Measurements from ENCODE around the gene C2orf76. TPM values are rescaled to one million over a fixed set of nuclear protein-coding genes. Genes with fewer than 3 reads are reported as not detected.

The C2orf76 gene
- total RNA-seq, 2 experiments from 2014 or later = 6.2 to 9.9 TPM

GRCh38 chr2:119371111-119371510, 4.5 kb upstream of the C2orf76 start:
- no peak for ATAC-seq
- H3K4me1 Mint-ChIP-seq = peaks cover 19% of the 10 kb centered on the region
- no peak overlapping the region for H3K27ac Mint-ChIP-seq
- CTCF ChIA-PET = no interaction called here
- no peaks in the 10 kb centered on the region for H3K27me3 Mint-ChIP-seq
- no peaks in the 10 kb centered on the region for H3K9me3 Mint-ChIP-seq (ENCODE audit: low read depth)
- no peak for DNase-seq
- H3K36me3 Mint-ChIP-seq = peaks cover 60% of the 10 kb centered on the region
- H3K4me3 Mint-ChIP-seq = no peak overlapping the region

DNA sequence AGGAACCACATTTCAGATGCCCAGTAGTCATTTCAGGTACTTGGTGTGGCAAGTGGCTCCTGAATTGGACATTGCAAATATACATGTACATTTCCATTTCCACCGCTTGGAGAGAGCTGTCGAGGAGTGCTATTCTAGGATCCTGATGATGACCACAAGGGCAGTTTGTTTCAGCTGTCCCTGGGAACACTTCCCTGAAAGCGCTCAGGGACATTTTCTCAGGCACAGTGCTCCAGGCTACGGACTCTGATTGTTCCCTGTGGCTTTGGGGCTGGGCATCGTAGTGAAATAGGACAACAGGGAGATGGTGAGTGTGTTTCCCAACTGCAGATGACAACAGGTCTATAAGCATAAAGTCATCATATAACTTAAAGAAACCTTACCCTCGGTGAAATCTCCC, 3.2 kb upstream of the C2orf76 start:
- Mint-ChIP-seq H3K27ac (no peak overlapping the region), H3K4me3 (no peak overlapping the region), H3K9me3 (ENCODE audit: low read depth) (no peaks in the 10 kb centered on the region), H3K36me3 (peaks cover 62% of the 10 kb centered on the region), H3K27me3 (no peaks in the 10 kb centered on the region), H3K4me1 (peaks cover 32% of the 10 kb centered on the region)
- ATAC-seq (no peak), DNase-seq (no peak)
- CTCF ChIA-PET = no interaction called here

DNA sequence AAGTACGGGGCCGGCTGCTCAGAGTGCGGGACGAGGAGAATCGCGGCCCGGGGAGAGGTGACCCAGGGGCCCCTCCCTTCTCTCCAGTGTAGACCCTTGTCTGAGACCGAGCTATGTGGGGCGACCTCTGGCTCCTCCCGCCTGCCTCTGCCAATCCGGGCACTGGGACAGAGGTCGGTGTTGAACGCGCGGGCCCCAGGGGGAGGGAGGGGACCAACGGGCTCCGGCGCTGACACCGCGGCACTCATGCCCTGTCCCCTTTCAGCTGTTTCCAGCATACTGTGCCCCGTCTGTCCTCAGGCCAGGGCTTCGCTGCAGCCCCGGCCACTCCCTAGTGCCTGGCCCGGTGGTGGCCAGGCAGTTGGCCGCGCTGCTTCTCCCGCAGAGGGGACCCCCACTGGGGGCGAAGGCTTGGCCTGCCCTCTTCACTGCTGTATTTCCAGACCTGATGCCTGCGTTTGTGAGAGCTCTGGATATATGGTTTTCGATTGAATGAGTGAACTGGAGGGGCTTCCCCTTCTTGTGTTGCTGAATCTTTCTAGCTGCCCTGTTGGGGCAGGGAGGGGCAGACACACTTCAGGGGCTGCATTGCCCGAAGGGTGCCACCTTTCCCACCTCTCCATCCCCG, 952 bp upstream of the C2orf76 start:
- Mint-ChIP-seq H3K36me3 (peaks cover 44% of the 10 kb centered on the region), H3K27me3 (no peaks in the 10 kb centered on the region), H3K4me3 (peak overlapping the region; percentile 100), H3K9me3 (ENCODE audit: low read depth) (no peaks in the 10 kb centered on the region), H3K4me1 (peaks cover 41% of the 10 kb centered on the region), H3K27ac (peak overlapping the region; percentile 97)
- DNase-seq (peak; percentile 72), ATAC-seq (peak; percentile 37)
- CTCF ChIA-PET = interaction anchor here (0.5 to 1.6 kb wide), 4 partner anchors 11 to 1364 kb away, joined by 3 to 4 read pairs (median 3); no protein-coding TSS in a partner anchor

- Mint-ChIP-seq H3K4me3 (peak overlapping the region; percentile 100), H3K9me3 (ENCODE audit: low read depth) (no peaks in the 10 kb centered on the region), H3K4me1 (peaks cover 42% of the 10 kb centered on the region), H3K27ac (peak overlapping the region; percentile 97), H3K27me3 (no peaks in the 10 kb centered on the region), H3K36me3 (peaks cover 31% of the 10 kb centered on the region)
- DNase-seq (peak; percentile 46), ATAC-seq (peak; percentile 8)
- CTCF ChIA-PET = interaction anchor here (1.3 kb wide), 1 partner anchor 16 kb away, joined by 4 read pairs; no protein-coding TSS in a partner anchor
Measured at GRCh38 chr2:119366161-119366648, 429 bp downstream of the C2orf76 start.

DNA sequence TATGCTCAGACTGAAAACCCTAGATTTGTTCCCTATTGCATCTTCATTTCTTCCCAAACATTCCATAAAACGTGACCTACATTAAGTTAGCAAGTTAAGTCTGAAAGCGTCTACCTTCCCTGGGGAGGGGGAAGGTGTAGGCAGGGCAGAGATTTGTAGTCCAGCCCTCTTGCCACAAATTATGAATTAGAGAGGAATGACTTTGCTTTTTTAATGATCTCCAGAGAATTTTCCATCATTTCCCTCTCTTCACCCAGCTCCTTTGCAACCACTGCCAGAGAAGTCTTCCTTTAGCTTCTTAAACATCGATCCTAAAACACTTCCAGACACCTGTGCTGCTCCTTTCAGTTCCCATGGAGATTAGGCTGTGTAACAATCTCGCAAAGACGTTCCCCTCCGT, 1.2 kb downstream of the C2orf76 start:
- DNase-seq (no peak), ATAC-seq (no peak)
- Mint-ChIP-seq H3K27ac (peak overlapping the region; percentile 97), H3K27me3 (no peaks in the 10 kb centered on the region), H3K9me3 (ENCODE audit: low read depth) (no peaks in the 10 kb centered on the region), H3K4me3 (peak overlapping the region; percentile 100), H3K36me3 (peaks cover 23% of the 10 kb centered on the region), H3K4me1 (peaks cover 44% of the 10 kb centered on the region)
- CTCF ChIA-PET = no interaction called here

GRCh38 chr2:119364798-119365197, 1.8 kb downstream of the C2orf76 start:
- peaks cover 18% of the 10 kb centered on the region for H3K36me3 Mint-ChIP-seq

DNA sequence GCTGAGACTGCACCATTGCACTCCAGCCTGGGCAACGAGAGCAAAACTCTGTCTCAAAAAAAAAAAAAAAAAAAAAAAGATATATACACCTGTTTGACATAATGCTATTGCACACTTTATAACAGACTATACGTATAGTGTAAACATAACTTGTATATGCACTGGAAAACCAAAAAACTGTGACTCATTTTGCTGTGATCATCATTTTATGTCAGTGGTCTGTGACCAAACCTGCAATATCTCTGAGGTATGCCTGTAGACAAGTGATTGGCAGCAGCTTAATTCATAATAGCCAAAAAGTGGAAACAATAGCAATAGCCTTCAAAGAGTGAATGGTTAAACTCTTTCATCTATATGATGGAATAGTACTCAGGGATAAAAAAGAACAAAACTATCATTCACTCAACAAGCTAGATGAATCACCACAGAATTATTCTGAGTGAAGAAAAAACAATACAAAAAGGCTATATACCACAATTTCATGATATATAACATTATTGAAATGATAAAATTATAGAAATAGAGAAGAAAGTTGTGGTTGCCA, 6.1 kb downstream of the C2orf76 start:
- Mint-ChIP-seq H3K4me1 (peaks cover 24% of the 10 kb centered on the region), H3K27me3 (no peaks in the 10 kb centered on the region), H3K4me3 (no peak overlapping the region), H3K27ac (no peak overlapping the region), H3K9me3 (ENCODE audit: low read depth) (no peaks in the 10 kb centered on the region), H3K36me3 (no peaks in the 10 kb centered on the region)
- DNase-seq (no peak), ATAC-seq (no peak)
- CTCF ChIA-PET = no interaction called here

More at GRCh38 chr2:119364798-119365197, 1.8 kb downstream of the C2orf76 start:
- ATAC-seq (no peak), DNase-seq (no peak)
- Mint-ChIP-seq H3K4me3 (peak overlapping the region; percentile 100), H3K27ac (no peak overlapping the region), H3K4me1 (peaks cover 40% of the 10 kb centered on the region), H3K27me3 (no peaks in the 10 kb centered on the region), H3K9me3 (ENCODE audit: low read depth) (no peaks in the 10 kb centered on the region)
- CTCF ChIA-PET = no interaction called here

DNA sequence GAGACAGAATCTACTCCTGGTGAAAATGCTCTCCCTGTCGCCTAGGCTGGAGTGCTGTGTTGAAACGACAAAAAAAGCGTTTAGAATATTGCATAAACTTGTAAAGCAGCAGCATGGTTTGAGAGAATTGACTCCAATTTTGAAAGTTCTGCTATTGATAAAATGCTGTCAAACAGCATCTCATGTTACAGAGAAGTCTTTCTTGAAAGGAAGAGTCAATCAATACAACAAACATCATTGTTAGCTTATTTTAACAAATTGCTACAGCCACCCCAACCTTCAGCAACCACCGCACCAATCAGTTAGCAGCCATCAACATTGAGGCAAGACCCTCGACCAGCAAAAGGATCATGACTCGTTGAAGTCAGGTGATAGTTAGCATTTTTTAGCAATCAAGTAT, 6.9 kb downstream of the C2orf76 start:
- H3K9me3 Mint-ChIP-seq (ENCODE audit: low read depth) = no peaks in the 10 kb centered on the region
- no peaks in the 10 kb centered on the region for H3K36me3 Mint-ChIP-seq
- CTCF ChIA-PET = no interaction called here
- no peaks in the 10 kb centered on the region for H3K27me3 Mint-ChIP-seq
- ATAC-seq (no peak), DNase-seq (no peak)
- H3K4me3 Mint-ChIP-seq = no peak overlapping the region
- H3K4me1 Mint-ChIP-seq = peaks cover 17% of the 10 kb centered on the region
- no peak overlapping the region for H3K27ac Mint-ChIP-seq

DNA sequence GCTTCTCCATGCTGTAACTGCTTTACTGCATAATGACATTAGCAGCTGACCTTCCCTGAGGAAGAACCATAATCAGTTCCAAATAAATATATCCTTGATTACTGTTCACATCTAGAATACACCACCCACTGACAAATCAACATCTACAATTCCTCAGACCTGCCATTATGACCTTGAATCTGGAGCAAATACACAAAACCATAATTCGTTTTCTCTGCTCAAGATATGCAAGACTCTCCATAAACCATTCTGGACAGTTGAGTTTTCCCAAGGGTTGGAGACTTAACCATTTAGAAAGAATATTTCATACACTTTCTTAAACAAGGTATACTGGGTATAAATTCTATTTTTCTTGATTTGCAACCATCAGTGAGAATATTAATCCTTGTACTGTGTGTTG, 11.8 kb downstream of the C2orf76 start:
- Mint-ChIP-seq H3K36me3 (no peaks in the 10 kb centered on the region), H3K9me3 (ENCODE audit: low read depth) (no peaks in the 10 kb centered on the region), H3K4me1 (peaks cover 6% of the 10 kb centered on the region), H3K4me3 (no peak overlapping the region), H3K27me3 (no peaks in the 10 kb centered on the region), H3K27ac (no peak overlapping the region)
- no peak for DNase-seq
- CTCF ChIA-PET = no interaction called here
- ATAC-seq = no peak

DNA sequence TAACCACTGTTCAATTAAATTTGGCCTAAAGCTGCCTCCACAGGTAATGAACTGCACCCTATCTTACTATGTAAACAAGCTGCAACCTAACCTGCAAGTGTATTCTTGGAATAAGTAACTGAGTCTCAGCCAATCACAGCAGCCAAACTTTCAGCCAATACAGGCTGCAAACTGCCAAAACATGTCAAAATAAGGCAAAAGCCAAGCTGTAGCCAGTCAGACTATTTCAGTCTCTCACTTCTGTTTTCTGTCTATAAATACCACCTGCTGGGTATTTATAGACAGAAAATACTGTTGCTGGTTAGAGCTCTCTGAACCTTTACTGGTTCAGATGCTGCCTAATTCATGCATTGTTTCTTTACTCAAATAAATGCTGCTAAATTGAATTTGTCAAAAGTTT, 14.3 kb downstream of the C2orf76 start:
- Mint-ChIP-seq H3K36me3 (no peaks in the 10 kb centered on the region), H3K27ac (no peak overlapping the region), H3K4me3 (no peak overlapping the region), H3K4me1 (peaks cover 6% of the 10 kb centered on the region), H3K9me3 (ENCODE audit: low read depth) (no peaks in the 10 kb centered on the region), H3K27me3 (no peaks in the 10 kb centered on the region)
- DNase-seq (no peak), ATAC-seq (no peak)
- CTCF ChIA-PET = no interaction called here

DNA sequence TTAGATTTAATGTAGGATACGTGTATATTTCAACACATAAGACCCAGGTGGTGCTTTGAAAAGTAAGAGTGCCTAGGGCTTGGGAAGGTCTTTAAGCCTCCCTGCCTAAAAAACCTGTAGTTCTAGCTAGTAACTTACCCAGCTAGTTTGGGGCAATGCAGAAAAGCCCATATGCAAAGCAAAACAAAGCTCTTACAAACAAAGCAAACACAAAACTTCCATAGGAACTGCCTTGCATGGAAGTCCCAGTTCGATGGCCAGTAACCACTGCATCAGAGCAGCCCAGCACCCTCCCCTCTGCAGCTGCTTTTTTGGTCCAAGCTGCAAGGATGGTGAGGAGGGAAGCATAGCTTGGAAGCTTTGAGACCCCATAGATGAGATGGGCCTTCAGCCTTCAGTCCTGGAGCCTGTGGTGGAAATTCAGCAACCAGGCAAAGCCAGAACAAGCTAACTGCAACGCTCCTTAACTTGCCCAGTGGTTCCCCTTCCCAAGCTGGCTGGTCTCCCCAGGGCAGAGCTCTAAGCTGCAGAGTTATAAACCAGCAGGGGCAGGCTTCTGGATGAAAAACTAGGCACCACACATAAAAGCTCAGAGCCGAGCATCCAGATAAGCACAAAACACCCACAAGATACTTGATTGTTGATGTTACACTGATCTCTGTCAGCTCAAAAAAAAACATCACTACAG, 16.2 kb downstream of the C2orf76 start:
- no peaks in the 10 kb centered on the region for H3K27me3 Mint-ChIP-seq
- H3K9me3 Mint-ChIP-seq (ENCODE audit: low read depth) = no peaks in the 10 kb centered on the region
- no peaks in the 10 kb centered on the region for H3K36me3 Mint-ChIP-seq
- ATAC-seq (no peak), DNase-seq (no peak)
- CTCF ChIA-PET = interaction anchor here (1.4 kb wide), 1 partner anchor 16 kb away, joined by 4 read pairs; the partner anchor contains the start of genes C2orf76 and DBI
- H3K4me1 Mint-ChIP-seq = peaks cover under 1% of the 10 kb centered on the region
- no peak overlapping the region for H3K4me3 Mint-ChIP-seq
- no peak overlapping the region for H3K27ac Mint-ChIP-seq

- ATAC-seq (no peak), DNase-seq (no peak)
- Mint-ChIP-seq H3K4me1 (no peaks in the 10 kb centered on the region), H3K9me3 (ENCODE audit: low read depth) (no peaks in the 10 kb centered on the region), H3K27me3 (no peaks in the 10 kb centered on the region), H3K36me3 (no peaks in the 10 kb centered on the region), H3K4me3 (no peak overlapping the region), H3K27ac (no peak overlapping the region)
- CTCF ChIA-PET = no interaction called here
Measured at GRCh38 chr2:119349289-119349688, 17.3 kb downstream of the C2orf76 start.

GRCh38 chr2:119341684-119342083, 24.9 kb downstream of the C2orf76 start:
- Mint-ChIP-seq H3K4me1 (peaks cover 17% of the 10 kb centered on the region), H3K27ac (no peak overlapping the region), H3K36me3 (no peaks in the 10 kb centered on the region), H3K4me3 (no peak overlapping the region), H3K9me3 (ENCODE audit: low read depth) (no peaks in the 10 kb centered on the region), H3K27me3 (no peaks in the 10 kb centered on the region)
- ATAC-seq = no peak
- CTCF ChIA-PET = no interaction called here
- DNase-seq = no peak

GRCh38 chr2:119339562-119339923, 27.1 kb downstream of the C2orf76 start:
- peaks cover 17% of the 10 kb centered on the region for H3K4me1 Mint-ChIP-seq
- H3K27ac Mint-ChIP-seq = no peak overlapping the region
- DNase-seq (no peak), ATAC-seq (peak; percentile 54)
- H3K4me3 Mint-ChIP-seq = peak overlapping the region; percentile 19
- H3K27me3 Mint-ChIP-seq = no peaks in the 10 kb centered on the region
- no peaks in the 10 kb centered on the region for H3K36me3 Mint-ChIP-seq
- H3K9me3 Mint-ChIP-seq (ENCODE audit: low read depth) = no peaks in the 10 kb centered on the region
- CTCF ChIA-PET = no interaction called here

Measured in activated CD8-positive, alpha-beta memory T cell treated with anti-CD3 and anti-CD28 coated beads, Interleukin-2, amount 10 ng/mL, durations not matched to agents 7 days and 5 days (primary cell).